NCI-H460 (cell line): ENCODE results near the gene CSKMT. TPM values are rescaled to one million over a fixed set of nuclear protein-coding genes. Genes with fewer than 3 reads are reported as not detected.
A peak's percentile ranks its signal among the peaks of the same experiment; 100 is the strongest.
"Not testable (repeated sequence)": the region's sequence is repeated elsewhere in the genome, so short reads cannot be mapped to it uniquely, and the experiment has no call there.

Experiments
- DNase-seq: peaks from one replicate; pipeline ENCODE4 v3.0.0-alpha.2; 2016; ENCODE audit warnings: low read depth; ENCODE audit errors: extremely low read depth
- total RNA-seq: library from RNA; depleted of rRNA; stranded (reverse); fragments of >200 nt; shearing (Covaris generic); gene quantifications from 2 replicates; pipeline ENCODE4 v1.2.3, GENCODE V29; 2014

CSKMT gene
- total RNA-seq, 1 experiment from 2014 or later: 11.5 TPM

DNA sequence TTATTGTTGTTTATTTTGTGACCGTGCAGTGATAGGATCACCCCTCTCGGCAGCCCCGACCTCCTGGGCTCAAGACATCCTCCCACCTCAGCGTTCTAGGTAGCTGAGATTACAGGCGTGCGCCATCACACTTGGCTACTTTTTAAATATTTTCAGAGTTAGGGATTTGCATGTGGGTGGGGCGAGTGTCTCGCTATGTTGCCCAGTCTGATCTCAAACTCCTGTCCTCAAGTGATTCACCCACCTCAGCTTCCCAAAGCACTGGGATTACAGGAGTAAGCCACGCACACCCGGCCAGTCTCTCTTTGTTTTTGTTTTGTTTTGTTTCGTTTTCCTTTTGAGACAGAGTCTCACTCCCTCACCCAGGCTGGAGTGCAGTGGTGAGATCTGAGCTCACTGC, 10.8 kb upstream of the CSKMT start:
- no peak for DNase-seq

GRCh38 chr11:62656796-62657429, 8.2 kb upstream of the CSKMT start:
- no peak for DNase-seq

GRCh38 chr11:62664405-62665074, 572 bp upstream of the CSKMT start:
- DNase-seq: no peak

DNA sequence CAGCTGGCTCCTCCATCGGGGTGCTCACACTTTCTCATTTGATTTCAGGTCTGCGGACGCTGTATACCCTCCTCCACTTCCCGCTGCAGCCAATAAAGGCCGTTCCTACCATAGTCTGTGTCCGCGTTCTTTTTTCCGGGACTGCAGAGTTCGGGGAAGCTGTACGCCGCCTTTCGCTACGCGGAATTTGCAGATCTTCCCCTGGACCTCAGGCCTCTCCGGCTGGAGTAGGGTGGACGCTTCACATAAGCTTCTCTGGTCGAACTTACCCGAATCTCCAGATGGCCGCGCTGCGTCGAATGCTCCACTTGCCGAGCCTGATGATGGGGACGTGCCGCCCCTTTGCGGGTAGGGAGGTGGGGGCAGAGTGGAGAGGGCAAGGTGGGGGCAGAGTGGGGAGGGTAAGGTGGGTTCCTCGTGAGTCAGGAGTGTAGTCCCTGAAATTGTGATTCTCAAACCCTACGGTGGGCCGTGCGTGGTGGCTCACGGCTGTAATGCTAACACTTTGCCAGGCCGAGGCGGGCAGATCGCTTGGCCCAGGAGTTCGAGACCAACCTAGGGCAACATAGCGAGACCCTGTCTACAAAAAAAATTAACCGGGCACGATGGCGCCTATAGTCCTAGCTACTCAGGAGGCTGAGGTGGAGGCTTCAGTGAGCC, 617 bp downstream of the CSKMT start:
- no peak for DNase-seq

- DNase-seq: no peak
These were observed 1.3 kb downstream of the CSKMT start for GRCh38 chr11:62666259-62666926.

DNA sequence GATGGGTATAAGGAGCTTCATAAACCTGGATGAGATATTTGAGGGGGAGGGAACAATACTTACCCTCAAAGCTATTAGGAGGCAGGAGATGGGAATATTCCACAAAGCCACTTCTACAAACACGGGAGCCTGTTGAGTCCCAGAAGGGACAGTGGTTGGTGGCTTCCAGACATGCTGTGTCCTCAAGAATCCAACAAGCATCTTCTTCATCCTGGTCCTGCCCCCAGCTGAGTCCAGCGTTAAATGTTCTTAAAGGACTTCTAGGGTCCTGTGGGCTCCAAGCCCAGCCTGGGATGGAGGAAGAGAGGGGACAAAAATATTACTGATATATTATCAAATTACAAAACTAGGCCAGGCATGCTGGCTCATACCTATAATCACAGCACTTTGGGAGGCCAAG, 2.3 kb downstream of the CSKMT start:
- DNase-seq: no peak

GRCh38 chr11:62669420-62670161, 4.5 kb downstream of the CSKMT start:
- DNase-seq: no peak

DNA sequence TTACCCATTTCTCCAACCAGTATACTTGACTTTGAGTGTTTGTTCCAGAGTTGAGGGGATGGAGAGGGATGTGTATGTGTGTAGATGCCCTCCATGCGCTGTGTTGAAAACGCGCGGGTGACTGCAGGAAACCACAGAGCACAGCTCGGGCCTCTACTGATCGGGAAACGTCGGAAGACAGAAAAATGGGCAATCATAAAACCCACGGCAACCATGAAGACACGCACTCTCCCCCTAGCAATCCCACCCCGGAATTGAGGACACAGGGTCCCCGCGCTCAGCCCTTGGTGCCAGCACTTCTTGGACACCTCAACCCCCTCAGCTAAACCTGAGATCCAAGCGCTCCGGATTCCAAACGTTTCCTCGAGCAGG, 6.1 kb downstream of the CSKMT start:
- DNase-seq: no peak

DNA sequence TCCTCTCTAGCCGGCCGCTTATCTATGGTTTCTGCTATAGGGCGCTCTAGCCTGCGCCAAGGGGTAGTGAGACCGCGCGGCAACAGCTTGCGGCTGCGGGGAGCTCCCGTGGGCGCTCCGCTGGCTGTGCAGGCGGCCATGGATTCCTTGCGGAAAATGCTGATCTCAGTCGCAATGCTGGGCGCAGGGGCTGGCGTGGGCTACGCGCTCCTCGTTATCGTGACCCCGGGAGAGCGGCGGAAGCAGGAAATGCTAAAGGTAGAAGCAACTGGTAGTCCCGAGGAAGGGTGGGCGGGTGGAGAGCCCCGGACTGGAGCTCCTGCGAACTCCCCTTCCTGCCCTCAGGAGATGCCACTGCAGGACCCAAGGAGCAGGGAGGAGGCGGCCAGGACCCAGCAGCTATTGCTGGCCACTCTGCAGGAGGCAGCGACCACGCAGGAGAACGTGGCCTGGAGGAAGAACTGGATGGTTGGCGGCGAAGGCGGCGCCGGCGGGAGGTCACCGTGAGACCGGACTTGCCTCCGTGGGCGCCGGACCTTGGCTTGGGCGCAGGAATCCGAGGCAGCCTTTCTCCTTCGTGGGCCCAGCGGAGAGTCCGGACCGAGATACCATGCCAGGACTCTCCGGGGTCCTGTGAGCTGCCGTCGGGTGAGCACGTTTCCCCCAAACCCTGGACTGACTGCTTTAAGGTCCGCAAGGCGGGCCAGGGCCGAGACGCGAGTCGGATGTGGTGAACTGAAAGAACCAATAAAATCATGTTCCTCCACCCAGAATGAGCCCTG, 6.7 kb downstream of the CSKMT start, which contains the start of the genes LBHD1 and UQCC3:
Gene LBHD1, minus strand, starts transcription at position 660 of the 782 bp plus-strand sequence. CDS start 2,236 bp downstream, outside the sequence.
Gene UQCC3, plus strand, starts transcription at position 66 of the 782 bp plus-strand sequence. Its CDS starts 73 bp downstream, at position 139.
- peak; percentile 67 for DNase-seq

GRCh38 chr11:62673196-62673525, 8.0 kb downstream of the CSKMT start:
- no peak for DNase-seq

- DNase-seq: not testable (repeated sequence)
These were observed 10.3 kb downstream of the CSKMT start for GRCh38 chr11:62675415-62675814.

DNA sequence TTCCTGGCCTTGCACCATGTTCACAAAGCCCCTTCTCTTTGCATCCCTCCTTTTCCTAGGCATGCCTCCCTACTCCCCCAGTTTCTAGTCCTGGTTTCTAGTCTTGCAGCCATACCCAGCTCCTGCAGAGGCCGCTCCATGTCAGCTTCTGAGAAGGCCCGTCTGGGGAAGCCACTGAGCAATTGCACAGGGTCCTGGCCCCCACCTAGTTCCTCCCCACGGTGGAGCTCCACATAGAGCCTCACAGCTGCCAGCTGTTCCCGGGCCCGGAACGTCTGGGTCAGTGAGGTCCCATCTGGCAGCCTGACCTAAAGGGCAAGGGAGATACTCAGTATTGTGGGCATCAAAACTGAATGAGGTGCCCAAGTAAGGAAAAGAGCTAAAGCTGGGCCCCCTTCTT, 11.6 kb downstream of the CSKMT start:
- DNase-seq: no peak

DNA sequence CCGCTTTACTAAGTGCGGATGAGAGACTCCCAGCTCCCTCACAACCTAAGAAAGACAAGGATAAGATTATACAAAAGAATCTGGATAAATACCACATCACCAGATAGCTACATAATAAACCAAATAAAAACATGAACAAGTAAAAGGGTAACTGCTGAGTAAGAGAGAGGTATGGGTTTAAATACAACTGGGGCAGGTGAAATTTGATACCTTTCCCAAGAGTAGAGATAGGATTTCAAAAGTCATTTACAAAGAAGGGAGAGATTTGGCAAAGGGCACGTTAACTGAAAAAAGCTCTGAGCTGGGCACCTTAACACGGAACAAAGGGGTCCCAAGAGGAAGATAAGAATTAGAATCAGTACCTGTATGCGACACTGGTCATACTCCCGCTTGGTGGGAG, 12.0 kb downstream of the CSKMT start:
- no peak for DNase-seq

DNA sequence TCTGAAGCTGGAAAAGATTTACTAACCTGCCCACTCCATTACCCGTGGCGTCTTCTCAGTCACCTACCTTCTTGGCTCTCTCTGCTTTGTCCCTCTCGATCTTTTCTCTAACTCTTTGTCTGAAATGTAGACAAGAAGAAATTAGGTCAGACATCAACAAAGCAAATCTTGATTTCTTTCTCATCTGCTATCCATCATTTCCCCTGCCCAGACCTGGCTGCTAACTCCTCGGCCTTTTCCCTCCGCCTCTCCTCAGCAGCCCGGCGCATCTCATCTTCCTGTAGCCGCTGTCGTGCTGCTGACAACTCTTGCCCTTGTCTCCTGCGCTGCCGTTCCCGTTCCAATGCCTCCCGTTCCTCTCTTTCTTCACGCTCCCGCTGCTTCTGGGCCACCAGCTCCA, 12.6 kb downstream of the CSKMT start:
- DNase-seq: no peak

GRCh38 chr11:62678433-62678769, 13.3 kb downstream of the CSKMT start:
- no peak for DNase-seq

GRCh38 chr11:62678770-62679696, 13.9 kb downstream of the CSKMT start, which contains the start of gene UBXN1:
TSS of gene UBXN1 (minus strand) at chr11:62679073. CDS start at chr11:62678923, 150 bp downstream.
- DNase-seq: peak; percentile 71

DNA sequence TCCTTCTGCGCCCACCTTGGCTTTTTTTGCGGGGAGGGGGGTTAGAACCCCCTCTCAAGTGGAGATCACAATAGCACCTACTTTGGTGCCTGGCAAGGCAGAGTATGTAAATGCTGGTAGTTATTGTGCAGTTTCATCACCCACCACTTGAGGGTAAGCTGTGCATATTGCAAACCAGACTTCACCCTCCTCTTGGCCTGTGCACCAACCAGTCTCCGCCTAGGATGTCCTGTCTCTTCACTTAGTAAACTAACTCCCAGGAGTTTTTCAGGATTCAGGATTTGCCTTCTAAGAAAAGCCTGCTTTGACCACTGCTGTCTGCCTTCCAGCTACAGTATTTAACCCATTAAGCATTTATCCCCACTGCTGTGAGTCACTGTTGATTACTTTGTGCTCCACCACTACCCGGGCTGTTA, 15.7 kb downstream of the CSKMT start:
- peak; percentile 64 for DNase-seq

- no peak for DNase-seq
These were observed 17.4 kb downstream of the CSKMT start for GRCh38 chr11:62682518-62682917.
